Endothelial cell of umbilical vein (primary cell): ENCODE data around the gene RLN2. TPM values are rescaled to one million over a fixed set of nuclear protein-coding genes. Genes with fewer than 3 reads are reported as not detected.

Source experiments
- BruUV-seq: library from RNA; stranded (reverse); fragments of 400-500 nt; replicated peaks from 2 replicates; lab custom pipeline; 2021; lab: Mats Ljungman, UMichigan
- CTCF ChIA-PET: fragments of 300-600, 350-600 bp; sonication (Branson Sonifier 250); formaldehyde crosslinking; loops from one replicate; lab custom pipeline; 2021; ENCODE audit warnings: antibody characterized with exemption, inconsistent platforms; lab: Charles Lee
- POLR2A ChIA-PET: fragments of 300-600, 350-600 bp; sonication (Branson Sonifier 250); formaldehyde crosslinking; loops from one replicate; lab custom pipeline; 2021; ENCODE audit warnings: antibody characterized with exemption, inconsistent platforms; lab: Charles Lee
- DNase-seq: peaks from one replicate; pipeline ENCODE4 v3.0.0-alpha.2; 2011; ENCODE audit warnings: low read depth, low spot score
- FAIRE-seq: peaks from 2 replicates; lab custom pipeline; 2011; peaks lifted over from hg19 to GRCh38; lab: Jason Lieb, UNC
- H2AFZ ChIP-seq: 2 replicates; pipeline ENCODE4 v1.6.0; 2012; ENCODE audit warnings: low read depth, low read length, control low read depth, inconsistent platforms
- H3K27ac ChIP-seq: 2 replicates; pipeline ENCODE4 v1.5.1; 2011; ENCODE audit warnings: low read depth, mild to moderate bottlenecking, control low read depth, low read length, moderate library complexity; ENCODE audit not compliant: insufficient read depth
- H3K27me3 ChIP-seq, 2 experiments: 2 replicates each; pipeline versions ENCODE4 v1.6.0 to v1.6.1; 2011; ENCODE audit warnings: low read length in 2 of 2, mixed read lengths in 1 of 2; ENCODE audit not compliant: control insufficient read depth in 2 of 2, insufficient read depth in 2 of 2
- H3K36me3 ChIP-seq, 2 experiments: 2 replicates in 1 of 2; 3 replicates in 1 of 2; pipeline ENCODE4 v1.5.1; 2011; ENCODE audit warnings: low read length in 2 of 2, mild to moderate bottlenecking in 1 of 2, moderate library complexity in 1 of 2; ENCODE audit not compliant: control insufficient read depth in 2 of 2, insufficient read depth in 2 of 2; ENCODE audit errors: extremely low read depth in 1 of 2
- H3K4me1 ChIP-seq: 3 replicates; pipeline ENCODE4 v1.5.1; 2011; ENCODE audit warnings: mild to moderate bottlenecking, low read length; ENCODE audit not compliant: control insufficient read depth, insufficient read depth; ENCODE audit errors: extremely low read depth
- H3K4me2 ChIP-seq: 2 replicates; pipeline ENCODE4 v1.6.1; 2011; ENCODE audit warnings: low read length, control low read depth, mixed read lengths; ENCODE audit not compliant: insufficient read depth
- H3K4me3 ChIP-seq, 3 experiments: fragments of 200-600 bp in 1 of 3; sonication (generic), shearing (Covaris generic) in 1 of 3; replicated peaks in 1 of 3; 2 replicates each; pipeline ENCODE4 v1.5.1; 2011 to 2016; ENCODE audit warnings: control low read depth in 3 of 3, low read length in 3 of 3, mild to moderate bottlenecking in 2 of 3, inconsistent platforms in 1 of 3, low read depth in 1 of 3, moderate library complexity in 1 of 3; ENCODE audit not compliant: insufficient read depth in 1 of 3
- H3K79me2 ChIP-seq: 2 replicates; pipeline ENCODE4 v1.6.0; 2012; ENCODE audit warnings: low read length, inconsistent platforms; ENCODE audit not compliant: control insufficient read depth, insufficient read depth
- H3K9ac ChIP-seq: replicated peaks from 2 replicates; pipeline ENCODE3; 2011; ENCODE audit warnings: low read length, control low read depth; ENCODE audit not compliant: insufficient read depth; ENCODE audit errors: extremely low read depth
- H3K9me1 ChIP-seq: replicated peaks from 3 replicates; pipeline ENCODE4 v1.6.0; 2011; ENCODE audit warnings: mild to moderate bottlenecking, low read length; ENCODE audit not compliant: control insufficient read depth, insufficient read depth; ENCODE audit errors: extremely low read depth
- H3K9me3 ChIP-seq: replicated peaks from 2 replicates; pipeline ENCODE4 v1.5.1; 2012; ENCODE audit warnings: low read length, inconsistent platforms; ENCODE audit not compliant: control insufficient read depth, insufficient read depth
- H4K20me1 ChIP-seq: replicated peaks from 2 replicates; pipeline ENCODE3; 2011; ENCODE audit warnings: mild to moderate bottlenecking, low read length; ENCODE audit not compliant: control insufficient read depth, insufficient read depth; ENCODE audit errors: extremely low read depth
- CTCF ChIP-seq, 2 donors: IDR thresholded peaks; 1 replicate in 1 of 2; 2 replicates in 1 of 2; pipeline ENCODE4 v1.5.1; 2011; ENCODE audit warnings: low read length in 2 of 2, mild to moderate bottlenecking in 2 of 2, moderate library complexity in 2 of 2, control low read depth in 1 of 2, inconsistent platforms in 1 of 2, low read depth in 1 of 2; ENCODE audit not compliant: insufficient read depth in 1 of 2; ENCODE audit errors: extremely low read depth in 1 of 2
- EZH2 ChIP-seq: IDR thresholded peaks from 2 replicates; pipeline ENCODE4 v1.6.1; 2012; ENCODE audit warnings: borderline replicate concordance, low read depth, mild to moderate bottlenecking, moderate library complexity, low read length, inconsistent platforms; ENCODE audit not compliant: severe bottlenecking
- FOS ChIP-seq: IDR thresholded peaks from 2 replicates; pipeline ENCODE4 v1.6.1; 2011; ENCODE audit warnings: mild to moderate bottlenecking, low read length, moderate library complexity, borderline replicate concordance; ENCODE audit not compliant: insufficient read depth
- GATA2 ChIP-seq: IDR thresholded peaks from 2 replicates; pipeline ENCODE4 v1.7.0; 2011; ENCODE audit warnings: low read depth, mild to moderate bottlenecking, moderate library complexity, mixed read lengths, low read length; ENCODE audit not compliant: insufficient read length, insufficient read depth
- JUN ChIP-seq: IDR thresholded peaks from 2 replicates; pipeline ENCODE4 v1.6.1; 2011; ENCODE audit warnings: borderline replicate concordance, low read depth; ENCODE audit not compliant: insufficient read length, insufficient read depth
- MAX ChIP-seq: IDR thresholded peaks from 2 replicates; pipeline ENCODE4 v1.6.1; 2011; ENCODE audit not compliant: insufficient read depth, insufficient read length
- MYC ChIP-seq: IDR thresholded peaks from one replicate; pipeline ENCODE4 v1.6.1; 2011; ENCODE audit warnings: mild to moderate bottlenecking, low read depth, low read length
- POLR2A ChIP-seq: IDR thresholded peaks from 2 replicates; pipeline ENCODE4 v1.6.1; 2012; ENCODE audit warnings: low read depth, mild to moderate bottlenecking, control low read depth, low read length
- POLR2AphosphoS5 ChIP-seq: IDR thresholded peaks from 2 replicates; pipeline ENCODE4 v1.6.1; 2012; ENCODE audit warnings: low read depth, mild to moderate bottlenecking, control low read depth, low read length, moderate library complexity; ENCODE audit not compliant: insufficient read depth
- dilution Hi-C: fragments of 300-500 bp; cut with MboI; formaldehyde crosslinking; loops from one replicate; pipeline ENCODE4 v1.15.0; 2019; ENCODE audit warnings: low sequenced_read_pairs; ENCODE audit not compliant: extremely low pct_ligation_motif_present
- intact Hi-C: fragments of 100-400 bp; cut with micrococcal nuclease; formaldehyde crosslinking; loops from one replicate; pipeline ENCODE4 v1.10.0; 2022
- polyA plus RNA-seq, 4 experiments: library from polyadenylated mRNA; depleted of rRNA in 3 of 4; stranded (reverse) in 3 of 4; unstranded in 1 of 4; fragments of >200 nt; gene quantifications; 2 replicates each; pipeline versions ENCODE4 v1.2.1 to v1.2.3, GENCODE V29; 2011 to 2012; ENCODE audit warnings: missing spikeins in 1 of 4
- total RNA-seq: library from RNA; stranded (reverse); gene quantifications from 2 replicates; pipeline ENCODE4 v1.2.3, GENCODE V29; 2021

The RLN2 gene
- total and polyA plus RNA-seq, 2 donors (not counting 3 experiments of a cell fraction or from before 2014, with no cell fraction given), result 0.41 TPM; not detected in 1

GRCh38 chr9:5292141-5292540 lies 12.4 kb downstream of the RLN2 start:
- dilution Hi-C loops, result no loop called here
- FAIRE-seq, result no peak

More at GRCh38 chr9:5292141-5292540, 12.4 kb downstream of the RLN2 start:
- Histone ChIP-seq H3K4me3 (no peak overlapping the region), H3K27ac (no peak overlapping the region), H3K9me1 (no peaks in the 10 kb centered on the region), H3K9ac (no peak overlapping the region), H3K27me3 (peaks cover 2 to 3% of the 10 kb centered on the region in 2 experiments), H3K36me3 (no peaks in the 10 kb centered on the region), H3K4me2 (no peak overlapping the region), H3K79me2 (no peaks in the 10 kb centered on the region), H3K4me1 (no peaks in the 10 kb centered on the region), H4K20me1 (no peaks in the 10 kb centered on the region), H3K9me3 (no peaks in the 10 kb centered on the region), H2AFZ (no peak overlapping the region)
- intact Hi-C loops, result no loop called here
- ChIA-PET CTCF (no interaction called here), POLR2A (no interaction called here)
- BruUV-seq, result no TSS peak
- TF ChIP-seq GATA2, result no peak
- TF ChIP-seq FOS, result no peak
- no peak for TF ChIP-seq MAX
- TF ChIP-seq POLR2AphosphoS5, result no peak
- no peak for TF ChIP-seq POLR2A
- no peak for TF ChIP-seq MYC
- TF ChIP-seq CTCF (IDR thresholded peaks at IDR 0.05; ENCODE audit: extremely low read depth in 1 of 2, insufficient read depth in 1 of 2, low read depth in 1 of 2, low read length in 2 of 2), result no peak
- TF ChIP-seq JUN, result no peak
- no peak for TF ChIP-seq EZH2
- no peak for DNase-seq
